Activated CD4-positive, alpha-beta memory T cell treated with anti-CD3 and anti-CD28 coated beads, Interleukin-2, amount 10 ng/mL, durations not matched to agents 7 days and 5 days (primary cell): ENCODE measurements around the gene ITGA3. TPM values are rescaled to one million over a fixed set of nuclear protein-coding genes. Genes with fewer than 3 reads are reported as not detected.

Experiments used
- CTCF ChIA-PET: fragments of 350-600 bp; sonication (Branson Sonifier 250); formaldehyde crosslinking; loops from one replicate; lab custom pipeline; 2021; ENCODE audit warnings: antibody characterized with exemption, inconsistent platforms; lab: Charles Lee
- POLR2A ChIA-PET: fragments of 350-600 bp; sonication (Branson Sonifier 250); formaldehyde crosslinking; loops from one replicate; lab custom pipeline; 2021; ENCODE audit warnings: antibody characterized with exemption; lab: Charles Lee
- DNase-seq: peaks from one replicate; pipeline ENCODE4 v3.0.0-alpha.2; 2020
- H3K27ac Mint-ChIP-seq: one replicate; pipeline ENCODE4 v1.8.0; 2021; ENCODE audit warnings: mild to moderate bottlenecking, mixed read lengths
- H3K27me3 Mint-ChIP-seq: one replicate; pipeline ENCODE4 v1.8.0; 2021; ENCODE audit warnings: mixed read lengths
- H3K36me3 Mint-ChIP-seq: one replicate; pipeline ENCODE4 v1.8.0; 2021; ENCODE audit warnings: low read depth, mixed read lengths
- H3K4me1 Mint-ChIP-seq: one replicate; pipeline ENCODE4 v1.8.0; 2021; ENCODE audit warnings: mixed read lengths
- H3K4me3 Mint-ChIP-seq: one replicate; pipeline ENCODE4 v1.8.0; 2021; ENCODE audit warnings: mild to moderate bottlenecking, mixed read lengths
- H3K9me3 Mint-ChIP-seq: one replicate; pipeline ENCODE4 v1.8.0; 2021; ENCODE audit warnings: mixed read lengths
- total RNA-seq, 2 experiments: library from RNA; stranded (reverse); gene quantifications; one replicate each; pipeline ENCODE4 v1.2.3, GENCODE V29; 2021

Gene ITGA3
- total RNA-seq, 2 experiments from 2014 or later = 12.5 to 13.4 TPM

- Mint-ChIP-seq H3K9me3 (no peaks in the 10 kb centered on the region), H3K27me3 (peaks cover 13% of the 10 kb centered on the region), H3K4me1 (peaks cover 40% of the 10 kb centered on the region), H3K4me3 (no peak overlapping the region), H3K36me3 (peaks cover 67% of the 10 kb centered on the region), H3K27ac (no peak overlapping the region)
- ChIA-PET CTCF (interaction anchor here (1.2 to 2.1 kb wide), 2 partner anchors 27 to 40 kb away, joined by 4 to 7 read pairs; no protein-coding TSS in a partner anchor), POLR2A (no interaction called here)
- no peak for DNase-seq
These were observed 78.5 kb downstream of the ITGA3 start for GRCh38 chr17:50134206-50135110.

GRCh38 chr17:50135316-50136095, 79.6 kb downstream of the ITGA3 start:
- Mint-ChIP-seq H3K4me1 (peaks cover 47% of the 10 kb centered on the region), H3K36me3 (peaks cover 77% of the 10 kb centered on the region), H3K9me3 (no peaks in the 10 kb centered on the region), H3K27me3 (peaks cover 9% of the 10 kb centered on the region), H3K4me3 (no peak overlapping the region), H3K27ac (no peak overlapping the region)
- CTCF ChIA-PET = interaction anchor here (1.2 to 2.1 kb wide), 2 partner anchors 26 to 41 kb away, joined by 4 to 7 read pairs; no protein-coding TSS in a partner anchor
- POLR2A ChIA-PET = interaction anchor here (0.9 to 1.4 kb wide), 3 partner anchors 11 to 35 kb away, joined by 3 to 6 read pairs (median 4); no protein-coding TSS in a partner anchor
- no peak for DNase-seq

- ChIA-PET POLR2A (interaction anchor here (0.9 to 1.4 kb wide), 4 partner anchors 11 to 34 kb away, joined by 3 to 6 read pairs (median 4); no protein-coding TSS in a partner anchor), CTCF (interaction anchor here (1.0 to 2.1 kb wide), 2 partner anchors 26 to 33 kb away, joined by 3 to 7 read pairs; no protein-coding TSS in a partner anchor)
- Mint-ChIP-seq H3K27ac (peak overlapping the region; percentile 8), H3K9me3 (no peaks in the 10 kb centered on the region), H3K27me3 (peaks cover 3% of the 10 kb centered on the region), H3K4me1 (peaks cover 47% of the 10 kb centered on the region), H3K4me3 (no peak overlapping the region), H3K36me3 (peaks cover 80% of the 10 kb centered on the region)
- DNase-seq = no peak
These were observed 80.3 kb downstream of the ITGA3 start for GRCh38 chr17:50136096-50136687.

- H3K36me3 Mint-ChIP-seq = peaks cover 82% of the 10 kb centered on the region
- H3K27ac Mint-ChIP-seq = peak overlapping the region; percentile 8
- H3K4me3 Mint-ChIP-seq = no peak overlapping the region
- H3K9me3 Mint-ChIP-seq = no peaks in the 10 kb centered on the region
- peaks cover 47% of the 10 kb centered on the region for H3K4me1 Mint-ChIP-seq
- no peak for DNase-seq
- ChIA-PET CTCF (interaction anchor here (1.0 to 2.7 kb wide), 3 partner anchors 25 to 43 kb away, joined by 3 to 13 read pairs (median 7); partner anchors contain the start of gene PDK2), POLR2A (interaction anchor here (0.9 to 1.4 kb wide), 2 partner anchors 10 to 24 kb away, joined by 3 to 6 read pairs; no protein-coding TSS in a partner anchor)
- H3K27me3 Mint-ChIP-seq = no peaks in the 10 kb centered on the region
These were observed 81.1 kb downstream of the ITGA3 start for GRCh38 chr17:50137042-50137441.

- CTCF ChIA-PET = interaction anchor here (0.6 to 3.6 kb wide), 15 partner anchors 8 to 182 kb away, joined by 3 to 36 read pairs (median 7); partner anchors contain the start of genes PDK2, PPP1R9B and SGCA
- no peak for DNase-seq
- Mint-ChIP-seq H3K27me3 (no peaks in the 10 kb centered on the region), H3K4me1 (peaks cover 62% of the 10 kb centered on the region), H3K36me3 (peaks cover 88% of the 10 kb centered on the region), H3K27ac (peak overlapping the region; percentile 95), H3K9me3 (no peaks in the 10 kb centered on the region), H3K4me3 (no peak overlapping the region)
- POLR2A ChIA-PET = interaction anchor here (0.9 to 3.6 kb wide), 7 partner anchors 9 to 25 kb away, joined by 3 to 29 read pairs (median 6); partner anchors contain the start of genes PPP1R9B and SAMD14
These were observed 83.4 kb downstream of the ITGA3 start for GRCh38 chr17:50139185-50139783.

Other genes starting within 250 kb of the ITGA3 start
- not detected for gene TAC4, start 208.0 kb upstream of the ITGA3 start, total RNA-seq
- under 1 TPM; 0.28 TPM for gene DLX4, start 86.9 kb upstream of the ITGA3 start, total RNA-seq
- not detected for gene DLX3, start 60.9 kb upstream of the ITGA3 start, total RNA-seq
- 10 to 100 TPM; 19.6 to 23.4 TPM for gene PDK2, start 39.2 kb downstream of the ITGA3 start, total RNA-seq
- 1 to 10 TPM in 1 of 2 experiments, under 1 TPM in 1; 0.68 to 1.3 TPM for gene SAMD14, start 74.0 kb downstream of the ITGA3 start, total RNA-seq
- gene PPP1R9B, start 94.6 kb downstream of the ITGA3 start, total RNA-seq = 100 to 1,000 TPM; 136 to 137 TPM
- under 1 TPM in 1 of 2 experiments, not detected in 1; 0.30 TPM for gene SGCA, start 109.9 kb downstream of the ITGA3 start, total RNA-seq
- gene COL1A1, start 145.5 kb downstream of the ITGA3 start, total RNA-seq = under 1 TPM; 0.50 to 0.55 TPM
- gene TMEM92, start 218.4 kb downstream of the ITGA3 start, total RNA-seq = under 1 TPM in 1 of 2 experiments, not detected in 1; 0.08 TPM